Lung microvascular endothelial cell (primary cell): Measurements from ENCODE around the gene FCHO1. TPM values are rescaled to one million over a fixed set of nuclear protein-coding genes. Genes with fewer than 3 reads are reported as not detected.

Experiments used
- DNase-seq, 2 donors: peaks; one replicate each; pipeline versions ENCODE4 v3.0.0 to v3.0.0-alpha.2; 2010; ENCODE audit warnings: low read depth in 2 of 2
- total RNA-seq: library from RNA; depleted of rRNA; stranded (reverse); fragments of >200 nt; gene quantifications from 2 replicates; pipeline ENCODE4 v1.2.1, GENCODE V29; 2014

FCHO1 gene
- 0.20 and 0.65 TPM in 2 replicates for total RNA-seq

GRCh38 chr19:17751103-17751911 lies at the start of gene FCHO1:
TSS of gene FCHO1 (plus strand) at chr19:17751477. CDS start at chr19:17755165, 3,688 bp downstream.
- DNase-seq: no peak

GRCh38 chr19:17703824-17704463 lies 47.3 kb upstream of the FCHO1 start:
- peak; percentile 78 to 79 for DNase-seq

GRCh38 chr19:17706750-17707181 lies 44.5 kb upstream of the FCHO1 start:
- DNase-seq: peak; percentile 55 to 60

DNA sequence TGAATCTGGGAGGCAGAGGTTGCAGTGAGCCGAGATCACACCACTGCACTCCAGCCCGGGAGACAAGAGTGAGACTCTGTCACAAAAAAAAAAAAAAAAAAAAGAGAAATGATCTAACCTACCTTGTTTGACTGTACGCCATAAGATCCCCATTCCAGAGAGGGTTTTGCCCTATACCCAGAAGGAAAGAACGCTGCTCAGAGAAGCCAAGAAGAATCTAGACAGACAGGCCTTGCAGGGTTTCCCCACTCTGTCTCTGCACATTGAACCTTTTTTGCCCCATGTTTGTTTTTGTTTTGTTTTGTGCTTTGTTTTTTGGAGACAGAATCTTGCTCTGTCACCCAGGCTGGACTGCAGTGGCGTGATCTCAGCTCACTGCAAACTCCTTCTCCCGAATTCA lies 39.4 kb upstream of the FCHO1 start:
- DNase-seq: no peak

DNA sequence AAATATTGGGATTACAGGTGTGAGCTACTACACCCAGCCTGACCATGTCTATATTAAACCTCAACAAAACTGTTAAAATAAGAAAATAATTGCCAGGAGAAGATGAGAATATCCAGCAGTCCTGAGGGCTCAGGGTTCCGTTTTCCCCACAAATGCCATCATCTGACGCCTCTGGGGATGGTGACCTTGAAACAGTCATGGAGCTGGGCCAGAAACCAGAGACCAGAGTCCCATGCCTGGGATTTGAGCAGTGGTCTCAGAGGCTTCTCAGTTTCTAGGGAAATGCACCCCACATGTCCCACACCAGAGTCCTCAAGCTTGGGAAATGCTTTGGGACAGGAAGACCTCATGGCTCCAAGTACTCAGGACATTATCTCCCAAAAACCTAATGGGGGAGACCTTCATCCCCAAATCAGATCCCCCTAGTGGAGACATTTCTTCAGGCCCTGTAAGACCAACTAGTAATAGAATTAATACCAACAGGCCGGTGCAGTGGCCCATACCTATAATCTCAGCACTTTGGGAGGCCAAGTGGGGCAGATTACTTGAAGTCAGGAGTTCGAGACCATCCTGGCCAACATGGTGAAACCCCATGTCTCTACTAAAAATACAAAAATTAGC lies 34.9 kb upstream of the FCHO1 start:
- DNase-seq: no peak

DNA sequence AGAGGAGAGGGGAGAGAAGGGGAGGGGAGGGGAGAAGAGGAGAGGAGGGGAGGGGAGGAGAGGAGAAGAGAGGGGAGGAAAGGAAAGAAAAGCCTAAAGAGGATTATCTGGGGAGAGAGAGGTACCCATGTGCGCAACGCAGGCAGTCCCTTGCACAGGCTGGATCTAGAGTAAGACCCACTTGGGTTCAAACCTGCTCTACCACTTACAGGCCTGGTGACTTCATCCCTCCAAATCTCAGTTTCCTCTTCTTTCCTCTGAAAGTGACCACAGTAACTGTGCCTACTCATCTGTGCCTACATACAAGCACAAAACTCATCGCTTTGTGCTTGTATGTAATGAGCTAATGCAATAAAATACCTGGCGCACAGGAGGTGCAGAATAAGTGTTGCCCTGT lies 32.7 kb upstream of the FCHO1 start:
- no peak for DNase-seq

GRCh38 chr19:17718947-17719711 lies 32.1 kb upstream of the FCHO1 start, which contains the start of gene MAP1S:
TSS of gene MAP1S (plus strand) at chr19:17719480. CDS start at chr19:17719503, 23 bp downstream.
- DNase-seq: peak; percentile 41 to 56

- DNase-seq: no peak
These were observed 31.4 kb upstream of the FCHO1 start for GRCh38 chr19:17719730-17720400.

DNA sequence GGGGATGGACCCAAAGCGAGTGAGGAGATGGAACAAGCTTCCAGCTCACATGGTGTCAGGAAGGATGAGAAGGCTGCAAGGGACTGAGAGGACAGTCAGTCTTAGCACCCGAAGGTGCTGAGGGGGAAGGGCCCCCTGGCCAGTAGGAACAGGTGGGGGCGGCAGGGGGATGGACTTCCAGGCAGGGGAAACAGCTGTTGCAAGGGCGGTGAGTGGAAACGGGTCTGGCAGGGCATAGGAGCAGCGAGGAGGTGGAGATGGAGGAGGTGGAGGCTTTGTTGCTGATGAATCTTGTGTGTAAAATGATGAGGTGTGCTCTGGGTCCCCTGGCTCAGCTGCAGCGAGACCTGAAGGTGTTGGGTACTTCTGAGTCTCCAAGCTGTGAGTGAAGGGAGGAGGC lies 30.8 kb upstream of the FCHO1 start:
- DNase-seq: peak; percentile 45 to 51

GRCh38 chr19:17721111-17721628 lies 30.1 kb upstream of the FCHO1 start:
- no peak for DNase-seq

GRCh38 chr19:17721821-17722220 lies 29.5 kb upstream of the FCHO1 start:
- DNase-seq: peak; percentile 65 to 87

DNA sequence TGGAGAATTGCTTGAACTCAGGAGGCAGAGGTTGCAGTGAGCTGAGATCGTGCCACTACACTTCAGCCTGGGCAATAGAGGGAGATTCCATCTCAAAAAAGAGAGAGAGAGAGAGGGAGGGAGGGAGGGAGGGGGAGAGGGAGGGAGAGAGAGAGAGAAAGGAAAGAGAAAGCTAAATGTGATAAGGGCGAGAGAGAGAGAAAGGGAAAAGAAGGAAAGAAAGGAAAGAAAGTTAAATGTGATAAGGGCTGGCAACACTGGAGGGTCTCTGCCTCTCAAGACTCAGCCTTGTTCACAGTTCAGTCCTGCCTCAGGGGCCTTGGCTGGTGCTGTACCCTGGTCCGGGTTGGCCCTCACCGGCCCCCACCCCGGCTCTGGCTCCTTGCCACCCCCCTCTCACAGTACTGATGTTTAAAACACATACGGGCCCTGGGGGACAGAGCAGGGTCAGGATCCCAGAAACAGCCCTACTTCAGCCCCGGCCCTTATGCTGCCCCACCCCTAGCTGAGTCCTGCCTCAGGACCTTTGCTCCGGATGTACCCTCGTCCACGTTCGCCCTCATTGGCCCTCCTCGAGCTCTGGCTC lies 28.5 kb upstream of the FCHO1 start:
- no peak for DNase-seq

- no peak for DNase-seq
These were observed 26.6 kb upstream of the FCHO1 start for GRCh38 chr19:17724655-17725054.

- no peak for DNase-seq
These were observed 25.7 kb upstream of the FCHO1 start for GRCh38 chr19:17725422-17726078.

GRCh38 chr19:17726136-17726741 lies 25.0 kb upstream of the FCHO1 start:
- no peak for DNase-seq

DNA sequence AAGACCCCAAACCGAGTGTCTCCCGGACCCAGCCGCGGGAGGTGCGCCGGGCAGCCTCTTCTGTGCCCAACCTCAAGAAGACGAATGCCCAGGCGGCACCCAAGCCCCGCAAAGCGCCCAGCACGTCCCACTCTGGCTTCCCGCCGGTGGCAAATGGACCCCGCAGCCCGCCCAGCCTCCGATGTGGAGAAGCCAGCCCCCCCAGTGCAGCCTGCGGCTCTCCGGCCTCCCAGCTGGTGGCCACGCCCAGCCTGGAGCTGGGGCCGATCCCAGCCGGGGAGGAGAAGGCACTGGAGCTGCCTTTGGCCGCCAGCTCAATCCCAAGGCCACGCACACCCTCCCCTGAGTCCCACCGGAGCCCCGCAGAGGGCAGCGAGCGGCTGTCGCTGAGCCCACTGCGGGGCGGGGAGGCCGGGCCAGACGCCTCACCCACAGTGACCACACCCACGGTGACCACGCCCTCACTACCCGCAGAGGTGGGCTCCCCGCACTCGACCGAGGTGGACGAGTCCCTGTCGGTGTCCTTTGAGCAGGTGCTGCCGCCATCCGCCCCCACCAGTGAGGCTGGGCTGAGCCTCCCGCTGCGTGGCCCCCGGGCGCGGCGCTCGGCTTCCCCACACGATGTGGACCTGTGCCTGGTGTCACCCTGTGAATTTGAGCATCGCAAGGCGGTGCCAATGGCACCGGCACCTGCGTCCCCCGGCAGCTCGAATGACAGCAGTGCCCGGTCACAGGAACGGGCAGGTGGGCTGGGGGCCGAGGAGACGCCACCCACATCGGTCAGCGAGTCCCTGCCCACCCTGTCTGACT lies 24.1 kb upstream of the FCHO1 start:
- DNase-seq: no peak

- no peak for DNase-seq
These were observed 23.4 kb upstream of the FCHO1 start for GRCh38 chr19:17727843-17728242.

GRCh38 chr19:17733127-17733526 lies 18.1 kb upstream of the FCHO1 start:
- no peak for DNase-seq

- DNase-seq: no peak
These were observed 17.1 kb upstream of the FCHO1 start for GRCh38 chr19:17734146-17734545.
